ENCODE data around the gene ZCCHC24. TPM values are rescaled to one million over a fixed set of nuclear protein-coding genes. Genes with fewer than 3 reads are reported as not detected.
A peak's percentile ranks its signal among the peaks of the same experiment; 100 is the strongest.

The ZCCHC24 gene
- total RNA-seq, 1 experiment from 2014 or later, result 3.3 TPM

GRCh38 chr10:79438699-79439085 is 6.7 kb downstream of the ZCCHC24 start:
- in situ Hi-C loops (cut with HindIII; ENCODE audit: low pct_unique_long_range_greater_than_20kb, low sequenced_read_pairs), result no loop called here
- DNase-seq (ENCODE audit: low read depth, low spot score), result no peak

- DNase-seq (ENCODE audit: low read depth, low spot score), result peak; percentile 88
- in situ Hi-C loops (cut with HindIII; ENCODE audit: low pct_unique_long_range_greater_than_20kb, low sequenced_read_pairs), result no loop called here
Measured at GRCh38 chr10:79438021-79438698, 7.3 kb downstream of the ZCCHC24 start.

GRCh38 chr10:79437111-79437814 is 8.2 kb downstream of the ZCCHC24 start:
- in situ Hi-C loops (cut with HindIII; ENCODE audit: low pct_unique_long_range_greater_than_20kb, low sequenced_read_pairs), result no loop called here
- no peak for DNase-seq (ENCODE audit: low read depth, low spot score)

- in situ Hi-C loops (cut with HindIII; ENCODE audit: low pct_unique_long_range_greater_than_20kb, low sequenced_read_pairs), result no loop called here
- no peak for DNase-seq (ENCODE audit: low read depth, low spot score)
Measured at GRCh38 chr10:79436850-79437103, 8.6 kb downstream of the ZCCHC24 start.

- in situ Hi-C loops (cut with HindIII; ENCODE audit: low pct_unique_long_range_greater_than_20kb, low sequenced_read_pairs), result no loop called here
Measured at GRCh38 chr10:79436066-79436849, 9.2 kb downstream of the ZCCHC24 start.

GRCh38 chr10:79435271-79436065 is 10.0 kb downstream of the ZCCHC24 start:
- in situ Hi-C loops (cut with HindIII; ENCODE audit: low pct_unique_long_range_greater_than_20kb, low sequenced_read_pairs), result no loop called here
- DNase-seq (ENCODE audit: low read depth, low spot score), result no peak

More at GRCh38 chr10:79436066-79436849, 9.2 kb downstream of the ZCCHC24 start:
- no peak for DNase-seq (ENCODE audit: low read depth, low spot score)

GRCh38 chr10:79434821-79435251 is 10.6 kb downstream of the ZCCHC24 start:
- no peak for DNase-seq (ENCODE audit: low read depth, low spot score)
- in situ Hi-C loops (cut with HindIII; ENCODE audit: low pct_unique_long_range_greater_than_20kb, low sequenced_read_pairs), result no loop called here

GRCh38 chr10:79434223-79434687 is 11.2 kb downstream of the ZCCHC24 start:
- in situ Hi-C loops (cut with HindIII; ENCODE audit: low pct_unique_long_range_greater_than_20kb, low sequenced_read_pairs), result no loop called here
- DNase-seq (ENCODE audit: low read depth, low spot score), result no peak

GRCh38 chr10:79433324-79434222 is 11.9 kb downstream of the ZCCHC24 start:
- in situ Hi-C loops (cut with HindIII; ENCODE audit: low pct_unique_long_range_greater_than_20kb, low sequenced_read_pairs), result no loop called here
- DNase-seq (ENCODE audit: low read depth, low spot score), result no peak

GRCh38 chr10:79431891-79432831 is 13.3 kb downstream of the ZCCHC24 start:
- DNase-seq (ENCODE audit: low read depth, low spot score), result no peak
- in situ Hi-C loops (cut with HindIII; ENCODE audit: low pct_unique_long_range_greater_than_20kb, low sequenced_read_pairs), result no loop called here

- no peak for DNase-seq (ENCODE audit: low read depth, low spot score)
- in situ Hi-C loops (cut with HindIII; ENCODE audit: low pct_unique_long_range_greater_than_20kb, low sequenced_read_pairs), result no loop called here
Measured at GRCh38 chr10:79431428-79431827, 14.0 kb downstream of the ZCCHC24 start.

GRCh38 chr10:79430936-79431335 is 14.5 kb downstream of the ZCCHC24 start:
- no peak for DNase-seq (ENCODE audit: low read depth, low spot score)
- in situ Hi-C loops (cut with HindIII; ENCODE audit: low pct_unique_long_range_greater_than_20kb, low sequenced_read_pairs), result no loop called here

- in situ Hi-C loops (cut with HindIII; ENCODE audit: low pct_unique_long_range_greater_than_20kb, low sequenced_read_pairs), result no loop called here
- no peak for DNase-seq (ENCODE audit: low read depth, low spot score)
Measured at GRCh38 chr10:79430325-79430905, 15.0 kb downstream of the ZCCHC24 start.

- in situ Hi-C loops (cut with HindIII; ENCODE audit: low pct_unique_long_range_greater_than_20kb, low sequenced_read_pairs), result no loop called here
- DNase-seq (ENCODE audit: low read depth, low spot score), result no peak
Measured at GRCh38 chr10:79429751-79430150, 15.7 kb downstream of the ZCCHC24 start.

GRCh38 chr10:79427965-79428364 is 17.5 kb downstream of the ZCCHC24 start:
- in situ Hi-C loops (cut with HindIII; ENCODE audit: low pct_unique_long_range_greater_than_20kb, low sequenced_read_pairs), result no loop called here
- DNase-seq (ENCODE audit: low read depth, low spot score), result no peak

- no peak for DNase-seq (ENCODE audit: low read depth, low spot score)
- in situ Hi-C loops (cut with HindIII; ENCODE audit: low pct_unique_long_range_greater_than_20kb, low sequenced_read_pairs), result no loop called here
Measured at GRCh38 chr10:79425074-79425532, 20.3 kb downstream of the ZCCHC24 start.
